C4-2B (cell line): ENCODE data around the gene FNDC10.

ENCODE experiments used
- ZFX ChIP-seq: fragments of 450-650 bp; IDR thresholded peaks from 2 replicates; pipeline ENCODE4 v1.6.1; 2017
- TF ChIP-seq, protein P1 (sequence below): fragments of 450-650 bp; conservative IDR thresholded peaks from 2 replicates; pipeline ENCODE4 v1.5.1; 2017; ENCODE audit warnings: mild to moderate bottlenecking

DNA sequence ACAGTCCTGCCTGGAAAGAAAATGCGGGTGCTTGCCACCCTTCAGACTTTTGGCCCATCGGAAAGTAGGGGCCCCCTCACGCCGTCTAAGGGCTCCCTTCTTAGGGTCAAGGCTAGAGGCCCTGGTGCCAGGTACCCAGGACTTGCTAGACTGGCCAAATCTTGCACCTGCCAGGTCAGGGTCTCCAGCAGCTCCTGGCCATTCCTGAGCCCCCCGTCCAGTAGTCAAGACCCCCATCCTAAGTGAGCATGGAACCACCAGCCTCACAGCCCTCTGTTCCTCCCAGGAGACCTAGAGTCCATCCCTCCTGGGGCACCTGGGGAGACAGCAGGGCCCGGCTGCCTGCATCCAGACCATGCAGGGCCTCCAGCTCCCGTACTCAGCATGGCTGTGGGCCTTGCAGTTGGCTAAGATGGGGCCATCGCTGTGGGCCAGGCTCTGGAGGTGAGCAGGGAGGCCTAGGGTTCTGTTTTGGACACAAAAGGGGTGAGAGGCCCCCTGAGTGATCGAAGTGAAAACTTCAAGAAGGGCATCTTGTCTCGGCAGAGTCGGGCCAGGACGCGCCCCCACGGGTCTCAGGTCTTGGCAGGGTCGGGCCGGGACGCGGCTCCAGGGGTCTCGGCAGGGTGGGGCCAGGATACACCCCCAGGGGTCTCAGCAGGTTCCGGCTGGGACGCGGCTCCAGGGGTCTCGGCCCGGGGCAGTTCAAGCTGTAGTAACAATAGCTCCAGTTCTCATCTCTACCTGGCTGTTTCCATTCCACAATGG lies 5.9 kb downstream of the FNDC10 start:
- TF ChIP-seq, protein P1, sequence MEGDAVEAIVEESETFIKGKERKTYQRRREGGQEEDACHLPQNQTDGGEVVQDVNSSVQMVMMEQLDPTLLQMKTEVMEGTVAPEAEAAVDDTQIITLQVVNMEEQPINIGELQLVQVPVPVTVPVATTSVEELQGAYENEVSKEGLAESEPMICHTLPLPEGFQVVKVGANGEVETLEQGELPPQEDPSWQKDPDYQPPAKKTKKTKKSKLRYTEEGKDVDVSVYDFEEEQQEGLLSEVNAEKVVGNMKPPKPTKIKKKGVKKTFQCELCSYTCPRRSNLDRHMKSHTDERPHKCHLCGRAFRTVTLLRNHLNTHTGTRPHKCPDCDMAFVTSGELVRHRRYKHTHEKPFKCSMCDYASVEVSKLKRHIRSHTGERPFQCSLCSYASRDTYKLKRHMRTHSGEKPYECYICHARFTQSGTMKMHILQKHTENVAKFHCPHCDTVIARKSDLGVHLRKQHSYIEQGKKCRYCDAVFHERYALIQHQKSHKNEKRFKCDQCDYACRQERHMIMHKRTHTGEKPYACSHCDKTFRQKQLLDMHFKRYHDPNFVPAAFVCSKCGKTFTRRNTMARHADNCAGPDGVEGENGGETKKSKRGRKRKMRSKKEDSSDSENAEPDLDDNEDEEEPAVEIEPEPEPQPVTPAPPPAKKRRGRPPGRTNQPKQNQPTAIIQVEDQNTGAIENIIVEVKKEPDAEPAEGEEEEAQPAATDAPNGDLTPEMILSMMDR: no peak
- TF ChIP-seq ZFX: no peak
